SK-N-MC (cell line): ENCODE data around the gene BPI.

Experiments
- EZH2 ChIP-seq: fragments of 200-600 bp; sonication (generic); IDR thresholded peaks from one replicate; pipeline ENCODE4 v1.6.1; 2017; ENCODE audit warnings: antibody characterized with exemption
- FOXP2 ChIP-seq: optimal IDR thresholded peaks from 2 replicates; pipeline ENCODE3; 2011; ENCODE audit warnings: mild to moderate bottlenecking, moderate library complexity; ENCODE audit not compliant: insufficient read depth; ENCODE audit errors: extremely low read length, control extremely low read depth
- POLR2AphosphoS5 ChIP-seq: IDR thresholded peaks from 2 replicates; pipeline ENCODE4 v1.6.1; 2012; ENCODE audit warnings: mild to moderate bottlenecking, low read depth, low read length, borderline replicate concordance

DNA sequence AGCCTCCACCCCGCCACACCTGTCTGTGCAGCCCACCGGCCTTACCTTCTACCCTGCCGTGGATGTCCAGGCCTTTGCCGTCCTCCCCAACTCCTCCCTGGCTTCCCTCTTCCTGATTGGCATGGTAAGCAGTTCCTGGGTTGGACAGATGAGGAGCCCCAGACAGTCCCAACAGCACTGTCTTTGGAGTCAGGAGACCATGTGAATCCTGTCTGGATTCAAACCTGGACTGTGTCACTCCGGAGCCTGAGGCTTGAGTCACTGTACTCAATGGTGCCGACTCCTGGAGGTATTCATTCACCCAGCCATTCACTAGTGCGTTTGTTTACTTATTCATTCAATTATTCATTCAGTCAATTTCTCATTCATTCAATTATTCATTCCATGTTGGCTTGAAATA, 22.4 kb downstream of the BPI start:
- TF ChIP-seq POLR2AphosphoS5 (no peak), EZH2 (no peak), FOXP2 (no peak)
